SK-N-SH (cell line): ENCODE measurements around the gene CXCL3.

Experiments
- FOXJ3 ChIP-seq: sonication (generic); formaldehyde crosslinking; IDR thresholded peaks from 2 replicates; pipeline ENCODE4 v1.5.1; 2020; ENCODE audit warnings: mild to moderate bottlenecking, missing genetic modification reagents
- RFX5 ChIP-seq: IDR thresholded peaks from 2 replicates; pipeline ENCODE4 v1.6.1; 2012; ENCODE audit warnings: mild to moderate bottlenecking, improper control_type of control experiment, low read length
- TF ChIP-seq, protein P1 (sequence below): fragments of 200-600 bp; sonication (generic); IDR thresholded peaks from 2 replicates; pipeline ENCODE4 v1.6.1; 2017; ENCODE audit warnings: antibody characterized with exemption, mild to moderate bottlenecking, moderate library complexity
- TF ChIP-seq, protein P2 (sequence below): fragments of 150-350 bp; IDR thresholded peaks from 2 replicates; pipeline ENCODE4 v1.6.1; 2017; ENCODE audit warnings: antibody characterized with exemption, low read length, low read depth, borderline replicate concordance

DNA sequence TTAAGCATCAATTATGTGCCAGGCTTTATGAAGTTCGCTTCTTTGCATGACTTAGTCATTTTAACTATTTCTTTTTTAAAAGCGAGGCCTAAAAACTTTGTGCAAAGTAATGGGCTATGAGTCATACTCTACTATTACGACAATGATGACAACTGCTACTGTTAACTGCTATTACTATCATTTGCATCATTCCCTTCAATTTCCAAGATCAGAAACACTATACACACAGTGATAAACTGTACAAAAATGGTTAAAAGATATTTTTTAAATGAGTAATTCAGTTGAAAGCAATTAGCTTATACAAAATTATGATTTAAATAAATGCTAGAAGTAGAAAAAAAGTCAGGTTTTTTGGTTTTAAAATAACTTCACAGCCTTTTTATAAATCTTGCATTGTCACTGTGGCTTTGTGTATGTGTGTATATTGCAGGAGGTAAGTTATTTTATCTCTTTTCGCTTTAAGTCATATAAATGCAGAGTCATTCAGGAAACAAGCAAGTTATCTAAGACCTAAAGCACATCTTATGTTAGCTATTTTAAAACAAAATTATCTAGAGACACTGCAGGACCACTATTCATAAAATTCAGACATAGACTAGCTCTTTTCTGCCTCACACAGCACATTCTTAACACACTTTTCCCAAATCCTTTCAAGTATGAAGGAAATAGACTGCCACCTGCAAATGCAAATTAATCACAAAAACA is 18.5 kb upstream of the CXCL3 start:
- TF ChIP-seq, protein P1, sequence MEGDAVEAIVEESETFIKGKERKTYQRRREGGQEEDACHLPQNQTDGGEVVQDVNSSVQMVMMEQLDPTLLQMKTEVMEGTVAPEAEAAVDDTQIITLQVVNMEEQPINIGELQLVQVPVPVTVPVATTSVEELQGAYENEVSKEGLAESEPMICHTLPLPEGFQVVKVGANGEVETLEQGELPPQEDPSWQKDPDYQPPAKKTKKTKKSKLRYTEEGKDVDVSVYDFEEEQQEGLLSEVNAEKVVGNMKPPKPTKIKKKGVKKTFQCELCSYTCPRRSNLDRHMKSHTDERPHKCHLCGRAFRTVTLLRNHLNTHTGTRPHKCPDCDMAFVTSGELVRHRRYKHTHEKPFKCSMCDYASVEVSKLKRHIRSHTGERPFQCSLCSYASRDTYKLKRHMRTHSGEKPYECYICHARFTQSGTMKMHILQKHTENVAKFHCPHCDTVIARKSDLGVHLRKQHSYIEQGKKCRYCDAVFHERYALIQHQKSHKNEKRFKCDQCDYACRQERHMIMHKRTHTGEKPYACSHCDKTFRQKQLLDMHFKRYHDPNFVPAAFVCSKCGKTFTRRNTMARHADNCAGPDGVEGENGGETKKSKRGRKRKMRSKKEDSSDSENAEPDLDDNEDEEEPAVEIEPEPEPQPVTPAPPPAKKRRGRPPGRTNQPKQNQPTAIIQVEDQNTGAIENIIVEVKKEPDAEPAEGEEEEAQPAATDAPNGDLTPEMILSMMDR, result no peak
- TF ChIP-seq FOXJ3 (CRISPR knock-in tag) (no peak), RFX5 (no peak)
- TF ChIP-seq, protein P2, sequence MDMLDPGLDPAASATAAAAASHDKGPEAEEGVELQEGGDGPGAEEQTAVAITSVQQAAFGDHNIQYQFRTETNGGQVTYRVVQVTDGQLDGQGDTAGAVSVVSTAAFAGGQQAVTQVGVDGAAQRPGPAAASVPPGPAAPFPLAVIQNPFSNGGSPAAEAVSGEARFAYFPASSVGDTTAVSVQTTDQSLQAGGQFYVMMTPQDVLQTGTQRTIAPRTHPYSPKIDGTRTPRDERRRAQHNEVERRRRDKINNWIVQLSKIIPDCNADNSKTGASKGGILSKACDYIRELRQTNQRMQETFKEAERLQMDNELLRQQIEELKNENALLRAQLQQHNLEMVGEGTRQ, result no peak
